ENCODE data around the gene CTNNA3. TPM values are rescaled to one million over a fixed set of nuclear protein-coding genes. Genes with fewer than 3 reads are reported as not detected.

The CTNNA3 gene
- total RNA-seq, 1 donor from 2014 or later, result 6.9 TPM

GRCh38 chr10:66882271-66882670 is 813.7 kb downstream of the CTNNA3 start:
- DNase-seq (ENCODE audit: low read depth), result no peak

GRCh38 chr10:66881814-66882213 is 814.2 kb downstream of the CTNNA3 start:
- no peak for DNase-seq (ENCODE audit: low read depth)

- DNase-seq (ENCODE audit: low read depth), result no peak
These were observed 815.2 kb downstream of the CTNNA3 start for GRCh38 chr10:66880826-66881225.

- no peak for DNase-seq (ENCODE audit: low read depth)
These were observed 815.7 kb downstream of the CTNNA3 start for GRCh38 chr10:66880292-66880691.

- DNase-seq (ENCODE audit: low read depth), result no peak
These were observed 818.6 kb downstream of the CTNNA3 start for GRCh38 chr10:66877361-66877760.

GRCh38 chr10:66869635-66870034 is 826.4 kb downstream of the CTNNA3 start:
- DNase-seq (ENCODE audit: low read depth), result peak; percentile 19

GRCh38 chr10:66862687-66863258 is 833.2 kb downstream of the CTNNA3 start:
- DNase-seq (ENCODE audit: low read depth), result no peak

- no peak for DNase-seq (ENCODE audit: low read depth)
These were observed 835.5 kb downstream of the CTNNA3 start for GRCh38 chr10:66860376-66860945.

GRCh38 chr10:66852811-66853210 is 843.2 kb downstream of the CTNNA3 start:
- no peak for DNase-seq (ENCODE audit: low read depth)

- no peak for DNase-seq (ENCODE audit: low read depth)
These were observed 847.1 kb downstream of the CTNNA3 start for GRCh38 chr10:66848856-66849255.

GRCh38 chr10:66844176-66844942 is 851.6 kb downstream of the CTNNA3 start:
- no peak for DNase-seq (ENCODE audit: low read depth)

- no peak for DNase-seq (ENCODE audit: low read depth)
These were observed 852.6 kb downstream of the CTNNA3 start for GRCh38 chr10:66843396-66843795.

- DNase-seq (ENCODE audit: low read depth), result no peak
These were observed 853.1 kb downstream of the CTNNA3 start for GRCh38 chr10:66842867-66843266.

GRCh38 chr10:66842371-66842770 is 853.6 kb downstream of the CTNNA3 start:
- DNase-seq (ENCODE audit: low read depth), result no peak

GRCh38 chr10:66838656-66839055 is 857.3 kb downstream of the CTNNA3 start:
- no peak for DNase-seq (ENCODE audit: low read depth)

GRCh38 chr10:66837990-66838389 is 858.0 kb downstream of the CTNNA3 start:
- no peak for DNase-seq (ENCODE audit: low read depth)

GRCh38 chr10:66837335-66837734 is 858.7 kb downstream of the CTNNA3 start:
- DNase-seq (ENCODE audit: low read depth), result no peak

- no peak for DNase-seq (ENCODE audit: low read depth)
These were observed 859.2 kb downstream of the CTNNA3 start for GRCh38 chr10:66836771-66837170.

- DNase-seq (ENCODE audit: low read depth), result peak; percentile 56
These were observed 859.9 kb downstream of the CTNNA3 start for GRCh38 chr10:66836057-66836456.

- no peak for DNase-seq (ENCODE audit: low read depth)
These were observed 860.6 kb downstream of the CTNNA3 start for GRCh38 chr10:66835400-66835799.

GRCh38 chr10:66834802-66835201 is 861.2 kb downstream of the CTNNA3 start:
- no peak for DNase-seq (ENCODE audit: low read depth)

- DNase-seq (ENCODE audit: low read depth), result no peak
These were observed 862.1 kb downstream of the CTNNA3 start for GRCh38 chr10:66833861-66834260.
